HG02610 (cell line): Measurements from ENCODE around the gene KRT25.

Experiments
- ATAC-seq: cut with Tn5 transposase; IDR thresholded peaks from one replicate; pipeline ENCODE4 v1.9.1; 2021; ENCODE audit warnings: mild to moderate bottlenecking, moderate library complexity; ENCODE audit not compliant: unreplicated experiment

Gene KRT25, protein sequence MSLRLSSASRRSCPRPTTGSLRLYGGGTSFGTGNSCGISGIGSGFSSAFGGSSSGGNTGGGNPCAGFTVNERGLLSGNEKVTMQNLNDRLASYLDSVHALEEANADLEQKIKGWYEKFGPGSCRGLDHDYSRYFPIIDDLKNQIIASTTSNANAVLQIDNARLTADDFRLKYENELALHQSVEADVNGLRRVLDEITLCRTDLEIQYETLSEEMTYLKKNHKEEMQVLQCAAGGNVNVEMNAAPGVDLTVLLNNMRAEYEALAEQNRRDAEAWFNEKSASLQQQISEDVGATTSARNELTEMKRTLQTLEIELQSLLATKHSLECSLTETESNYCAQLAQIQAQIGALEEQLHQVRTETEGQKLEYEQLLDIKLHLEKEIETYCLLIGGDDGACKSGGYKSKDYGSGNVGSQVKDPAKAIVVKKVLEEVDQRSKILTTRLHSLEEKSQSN

DNA sequence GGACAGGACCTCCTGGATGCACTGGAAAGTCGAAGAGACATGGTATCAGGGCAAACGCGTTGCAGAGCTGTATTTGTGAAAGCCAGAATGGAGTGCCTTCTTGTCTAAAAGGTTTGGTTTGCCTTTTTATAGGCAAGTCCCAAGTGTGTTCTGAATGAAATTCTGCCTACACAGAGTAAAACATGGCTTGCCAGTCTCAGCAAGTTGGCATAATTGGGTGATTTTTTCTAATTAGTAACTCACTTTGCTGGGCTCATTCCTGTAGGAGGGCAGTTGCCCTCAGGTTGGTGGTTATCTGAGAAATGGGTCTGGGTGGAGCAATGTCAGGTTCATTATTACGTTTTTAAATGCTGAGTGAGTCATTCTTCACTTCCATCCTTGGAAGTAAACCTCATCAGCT, at the start of gene KRT25:
TSS of gene KRT25 (minus strand) at position 101 of the 400 bp plus-strand sequence. CDS start at position 41, 60 bp downstream.
- ATAC-seq, result no peak

DNA sequence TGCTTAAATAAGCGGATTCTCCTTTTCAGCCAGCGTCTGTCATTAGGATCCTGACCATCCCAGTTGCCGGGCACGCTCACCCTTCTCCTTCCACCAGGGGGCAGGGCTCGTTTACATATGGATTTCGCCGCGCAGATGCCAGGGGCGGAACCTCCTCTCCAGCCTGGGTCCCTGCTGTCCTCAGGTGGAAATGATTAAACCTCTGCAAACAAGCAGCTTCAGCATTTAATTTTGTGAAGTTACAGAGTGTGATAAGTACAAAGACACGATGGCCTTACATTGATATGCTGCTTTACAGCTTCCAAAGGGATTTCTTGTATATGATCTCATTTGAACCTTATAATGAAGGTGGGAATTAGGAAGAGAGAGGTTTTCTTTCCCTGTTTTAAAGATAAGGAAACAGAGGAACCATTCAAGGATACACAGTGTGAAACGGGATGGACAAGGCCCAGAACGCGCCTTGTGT, 48.5 kb upstream of the KRT25 start:
- no peak for ATAC-seq

DNA sequence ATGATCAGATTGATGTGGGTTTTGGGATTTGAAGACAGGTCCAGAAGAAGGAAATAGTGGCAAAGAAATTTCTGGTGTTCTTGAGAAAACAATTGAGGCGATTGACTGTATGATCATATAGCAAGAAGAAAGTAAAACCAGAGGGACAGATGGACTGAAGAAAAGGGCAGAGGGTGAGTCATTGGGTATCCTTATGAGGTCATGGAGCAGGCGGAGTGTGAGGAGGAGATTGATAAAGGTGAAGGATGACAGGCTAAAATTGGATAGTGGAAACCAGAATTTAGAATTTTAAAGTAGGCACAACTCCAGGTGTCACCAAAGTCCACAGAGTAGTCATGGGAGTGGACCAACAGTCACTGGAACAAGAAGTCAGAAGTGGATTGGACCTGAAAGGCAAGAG, 46.0 kb upstream of the KRT25 start:
- ATAC-seq, result no peak

DNA sequence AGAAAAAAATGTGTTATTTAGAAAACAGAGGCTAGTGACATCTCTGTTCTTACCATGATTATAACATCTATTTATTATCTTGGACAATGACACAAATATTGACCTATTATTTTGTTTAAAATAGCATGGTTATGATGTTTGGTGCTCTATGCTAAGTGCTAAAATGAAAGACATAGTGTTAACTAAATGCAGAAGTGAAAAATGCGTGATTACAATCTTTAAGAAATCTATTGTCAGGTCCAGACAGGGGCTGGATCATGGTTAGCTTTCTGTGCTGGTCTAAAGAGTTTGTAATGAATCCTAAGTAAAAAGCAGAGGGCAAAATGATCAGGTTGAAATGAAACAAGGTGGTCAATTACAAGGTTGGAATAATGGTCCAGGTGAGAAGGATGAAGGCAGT, 45.2 kb upstream of the KRT25 start:
- no peak for ATAC-seq

DNA sequence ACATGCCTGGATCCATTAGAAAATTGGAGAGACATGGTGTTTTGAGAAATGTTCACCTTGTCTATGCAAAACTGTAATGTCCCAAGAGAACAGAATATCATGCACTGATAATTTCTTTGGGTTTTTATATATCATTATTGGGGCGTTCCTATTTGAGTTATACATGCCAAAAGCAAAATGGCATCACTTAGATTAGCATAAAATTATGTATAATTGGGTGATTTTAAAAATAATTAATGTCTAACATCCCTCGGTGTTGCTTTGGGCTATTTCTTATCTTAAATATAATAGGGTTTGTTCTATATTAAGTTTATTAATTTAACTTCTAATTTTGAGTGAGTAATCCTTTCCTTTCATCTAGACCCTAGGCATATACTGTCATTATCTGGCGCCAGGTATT, 44.7 kb upstream of the KRT25 start, which contains the start of gene KRT28:
TSS of gene KRT28 (minus strand) at position 101 of the 400 bp plus-strand sequence. CDS start at position 35, 66 bp downstream.
- ATAC-seq, result no peak

DNA sequence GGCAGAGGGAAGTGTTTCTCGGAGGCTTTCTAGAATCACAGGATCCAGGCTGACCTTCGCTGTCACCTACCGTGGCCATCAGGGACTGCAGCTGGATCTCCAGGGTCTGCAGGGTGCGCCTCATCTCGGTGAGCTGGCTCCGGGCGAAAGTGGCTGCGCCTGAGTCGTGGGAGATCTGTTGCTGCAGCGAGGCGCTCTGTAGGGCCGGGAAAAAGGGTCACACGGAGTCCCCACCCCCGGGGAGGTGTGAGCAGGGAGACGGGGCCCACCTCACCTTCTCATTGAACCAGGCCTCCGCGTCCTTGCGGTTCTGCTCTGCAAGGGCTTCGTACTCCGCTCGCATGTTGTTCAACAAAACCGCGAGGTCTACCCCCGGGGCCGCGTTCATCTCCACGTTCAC, 41.7 kb upstream of the KRT25 start:
- ATAC-seq, result no peak

DNA sequence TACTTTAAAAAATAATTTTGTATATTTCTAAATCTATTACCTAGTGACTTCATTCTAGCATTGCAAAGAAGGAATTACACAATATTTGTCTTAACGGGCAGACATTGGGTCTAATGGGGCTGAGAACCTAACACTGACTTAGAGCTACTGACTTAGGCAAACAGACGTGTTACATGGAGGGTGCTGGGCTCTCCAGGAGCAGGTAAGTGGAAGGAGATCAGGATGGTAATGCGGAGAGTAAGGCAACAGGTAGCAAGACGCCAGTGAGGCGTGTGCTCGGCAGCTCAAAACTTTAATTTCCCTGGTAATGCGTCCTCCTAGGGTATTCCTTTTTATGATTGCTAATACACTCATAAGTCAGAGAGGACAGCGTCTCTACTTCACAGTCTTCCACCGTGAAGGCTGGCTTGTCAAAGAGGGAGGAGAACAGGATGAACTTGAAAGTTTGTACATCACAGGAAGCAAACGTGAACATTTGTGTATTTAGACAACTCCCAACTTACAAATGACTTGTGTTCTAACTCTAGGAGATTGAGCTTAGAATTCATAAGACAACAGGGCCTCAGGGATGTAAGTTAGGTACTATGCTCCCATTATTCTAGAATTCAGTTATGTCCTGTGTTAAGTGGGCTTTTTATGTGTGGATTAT, 40.0 kb upstream of the KRT25 start:
- ATAC-seq, result no peak

DNA sequence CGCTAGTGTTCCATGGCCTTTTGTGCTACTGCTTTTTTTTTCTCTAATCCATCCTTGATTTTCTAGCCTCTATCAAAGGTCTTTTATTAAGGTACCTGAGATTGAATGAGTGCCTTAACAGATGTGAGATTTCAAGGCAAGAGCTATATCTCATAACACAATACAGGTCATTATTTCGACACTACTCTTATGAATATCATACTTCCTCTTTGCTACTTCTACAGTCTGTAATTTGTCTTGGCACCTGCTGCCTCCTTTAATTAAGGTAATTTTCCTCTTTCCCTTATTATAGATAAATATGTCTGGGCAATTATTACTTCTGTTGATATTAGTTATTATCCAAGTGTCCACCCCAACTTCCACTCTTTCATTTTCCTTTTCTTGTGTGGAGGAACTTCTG, 39.3 kb upstream of the KRT25 start:
- ATAC-seq, result no peak

DNA sequence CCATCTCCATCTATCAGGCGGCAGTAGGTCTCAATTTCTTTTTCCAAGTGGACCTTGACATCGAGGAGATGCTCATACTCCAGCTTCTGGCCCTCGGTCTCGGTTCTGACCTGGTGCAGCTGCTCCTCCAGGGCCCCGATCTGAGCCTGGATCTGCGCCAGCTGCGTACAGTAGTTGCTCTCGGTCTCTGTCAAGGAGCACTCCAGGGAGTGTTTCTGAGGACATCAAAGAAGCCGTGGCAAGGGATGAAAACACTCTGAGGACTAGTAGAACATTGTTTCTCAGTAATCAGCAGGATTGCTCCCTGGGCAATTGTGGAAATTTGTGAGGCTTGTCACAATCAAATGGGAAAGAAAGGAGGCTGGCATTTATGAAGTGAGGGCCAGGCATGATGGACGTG, 38.7 kb upstream of the KRT25 start:
- ATAC-seq, result no peak

DNA sequence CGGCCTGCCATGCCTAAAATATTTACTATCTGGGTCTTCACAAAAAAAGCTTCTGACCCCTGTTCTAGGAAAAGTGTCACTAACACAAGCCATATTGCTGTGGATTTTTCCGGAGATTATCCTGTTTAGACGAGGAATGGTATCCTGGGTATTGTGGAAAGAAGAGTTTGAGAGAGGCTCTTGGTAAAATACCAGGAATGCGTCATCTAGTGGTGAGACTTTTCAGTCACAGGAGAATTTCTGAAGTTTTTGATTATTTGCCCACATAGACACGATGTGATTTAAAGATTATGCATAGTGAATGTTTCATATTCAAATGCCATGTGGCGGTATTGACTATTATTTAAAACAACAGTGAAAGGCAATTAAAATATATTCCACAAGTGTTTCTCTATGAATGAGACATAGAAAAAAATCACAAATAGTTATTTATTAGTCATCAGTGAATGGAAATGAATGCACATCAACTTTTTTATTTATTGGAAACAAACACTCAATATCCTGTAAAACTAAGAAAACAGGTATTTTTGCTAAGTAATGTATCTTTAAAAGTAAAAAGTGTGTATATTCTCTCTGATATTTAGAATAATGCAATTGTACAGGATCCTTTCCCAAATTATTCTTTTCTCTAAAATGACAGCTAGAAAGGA, 36.8 kb upstream of the KRT25 start:
- no peak for ATAC-seq

DNA sequence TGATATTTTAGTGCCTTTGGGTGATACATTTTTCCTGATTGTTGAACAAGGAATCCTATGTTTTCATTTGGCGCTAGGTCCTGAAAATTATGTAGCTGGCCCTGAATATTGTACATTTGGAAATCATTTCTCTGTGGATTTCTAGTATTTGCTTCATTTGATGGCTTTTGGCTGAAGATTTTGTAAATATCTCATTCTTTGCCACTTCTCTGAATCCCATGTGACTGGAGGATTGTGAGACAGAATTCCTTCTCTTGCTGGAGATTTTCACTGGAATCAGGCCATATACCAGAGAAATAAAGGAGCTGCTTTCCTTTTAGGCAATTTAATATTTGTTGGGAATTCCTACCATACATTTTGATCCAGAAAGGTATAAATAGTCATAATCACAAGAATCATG, 36.0 kb upstream of the KRT25 start:
- ATAC-seq, result no peak

DNA sequence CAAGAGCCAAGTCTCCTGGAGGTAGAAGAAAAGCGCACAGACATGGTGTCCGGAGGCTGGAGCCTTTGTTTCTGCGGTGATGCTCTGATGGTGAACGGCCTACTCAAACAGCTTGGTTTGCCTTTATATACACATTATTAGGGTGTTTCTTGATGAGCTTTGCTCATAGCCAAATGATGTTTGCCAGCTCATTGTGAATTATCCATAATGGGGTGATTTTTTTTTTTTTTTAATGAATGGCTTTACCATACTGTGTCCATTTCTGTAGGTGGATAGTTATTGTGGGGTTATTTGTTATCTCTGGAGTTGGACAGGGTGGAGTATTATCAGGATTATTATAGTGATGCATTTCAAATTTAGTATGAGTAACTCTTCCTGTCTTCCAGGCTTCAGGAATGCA, 27.3 kb upstream of the KRT25 start, which contains the start of gene KRT27:
TSS of gene KRT27 (minus strand) at position 101 of the 400 bp plus-strand sequence. CDS start at position 44, 57 bp downstream.
- ATAC-seq, result no peak

DNA sequence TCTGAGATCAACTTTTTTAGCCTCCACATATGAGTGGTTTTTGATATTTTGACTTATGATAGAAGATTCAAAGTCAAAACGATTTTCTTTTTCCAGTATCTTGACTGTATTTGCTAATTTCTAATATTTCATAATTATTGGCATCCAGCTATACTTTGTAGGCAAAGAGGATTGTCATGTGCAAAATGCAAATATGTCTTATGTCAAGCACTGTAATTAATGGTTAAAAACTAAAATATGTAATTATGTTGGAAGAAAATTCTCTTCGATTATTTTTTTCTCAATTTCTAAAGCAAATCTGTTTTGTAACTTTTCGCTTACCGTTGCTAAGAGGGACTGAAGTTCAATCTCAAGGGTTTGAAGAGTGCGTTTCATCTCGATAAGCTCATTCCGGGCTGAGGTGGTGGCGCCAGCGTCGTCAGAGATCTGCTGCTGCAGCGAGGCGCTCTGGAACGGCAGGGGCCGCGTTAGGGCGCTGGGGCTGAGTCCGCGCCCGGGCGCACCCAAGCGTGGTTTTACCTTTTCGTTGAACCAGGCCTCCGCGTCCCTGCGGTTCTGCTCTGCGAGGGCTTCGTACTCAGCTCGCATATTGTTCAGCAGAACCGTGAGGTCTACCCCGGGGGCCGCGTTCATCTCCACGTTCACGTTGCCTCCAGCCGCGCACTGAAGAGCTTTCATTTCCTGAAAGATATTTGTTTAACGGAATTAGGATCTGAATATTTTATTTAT, 24.2 kb upstream of the KRT25 start:
- no peak for ATAC-seq

DNA sequence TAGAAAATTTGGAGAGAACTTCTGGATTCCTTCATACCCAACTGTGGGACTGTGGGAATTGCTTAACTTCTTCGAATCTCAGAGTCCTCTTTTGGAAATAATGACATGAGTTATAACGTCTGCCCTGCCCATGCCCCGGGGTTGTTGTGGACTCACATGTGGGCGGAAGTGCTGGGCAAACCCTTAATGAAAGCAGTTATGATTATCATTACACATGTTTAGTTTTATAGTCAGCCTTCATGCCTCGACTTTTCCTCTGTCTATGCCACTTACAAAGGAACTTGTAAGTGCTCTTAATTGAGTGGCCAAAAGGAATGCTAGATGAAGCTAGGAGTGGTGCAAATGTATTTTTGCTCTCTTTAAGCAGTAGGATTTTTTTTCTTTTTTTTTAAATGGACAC, 23.3 kb upstream of the KRT25 start:
- no peak for ATAC-seq

DNA sequence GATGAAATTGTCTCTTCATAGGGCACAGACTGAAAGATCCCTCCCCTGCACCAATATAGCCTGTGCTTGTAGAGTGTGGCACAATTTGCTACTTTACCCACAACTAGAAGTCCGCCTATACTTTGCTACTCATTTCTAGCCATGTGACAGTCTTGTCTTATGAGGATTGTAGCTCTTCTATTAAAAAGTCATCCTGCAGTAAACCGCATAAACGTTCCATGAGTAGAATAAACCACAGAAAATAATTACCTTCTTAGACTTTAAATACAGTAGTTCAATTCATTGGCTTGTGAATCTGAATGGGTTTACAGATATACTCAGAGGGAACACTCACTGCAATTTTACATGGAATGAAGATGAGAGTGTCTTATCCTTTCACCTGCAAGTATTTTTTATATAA, 22.8 kb upstream of the KRT25 start:
- no peak for ATAC-seq

DNA sequence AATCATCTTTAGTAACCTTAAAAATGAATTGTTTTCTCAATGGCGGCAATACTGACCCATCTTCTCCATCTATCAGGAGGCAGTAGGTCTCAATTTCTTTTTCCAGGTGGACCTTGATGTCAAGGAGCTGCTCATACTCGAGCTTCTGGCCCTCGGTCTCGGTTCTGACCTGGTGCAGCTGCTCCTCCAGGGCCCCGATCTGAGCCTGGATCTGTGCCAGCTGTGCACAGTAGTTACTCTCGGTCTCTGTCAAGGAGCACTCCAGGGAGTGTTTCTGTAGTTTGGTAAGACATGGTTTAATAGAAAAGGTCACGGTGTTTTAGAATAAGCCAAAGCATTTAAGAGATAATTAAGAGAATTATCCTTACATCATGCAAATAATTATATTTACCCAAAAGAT, 22.3 kb upstream of the KRT25 start:
- no peak for ATAC-seq

DNA sequence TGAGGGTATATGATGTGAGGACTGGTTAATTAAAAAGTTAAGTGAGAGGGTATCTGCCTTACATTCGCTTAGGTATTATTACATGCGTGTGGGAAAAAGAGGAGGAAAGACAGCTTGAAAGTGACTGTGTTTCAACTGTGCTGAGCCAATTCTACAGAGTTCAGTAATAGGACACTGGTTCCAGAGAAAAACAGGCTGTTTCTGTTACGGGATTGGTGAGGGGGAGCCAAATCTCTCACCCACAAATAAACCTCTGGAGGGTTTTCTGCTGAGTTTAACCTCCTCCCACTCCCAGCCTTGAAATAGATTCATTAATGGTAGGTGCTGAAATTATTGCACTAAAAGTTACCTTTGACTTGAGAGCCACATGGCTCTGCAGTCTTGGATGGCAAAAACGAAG, 20.8 kb upstream of the KRT25 start:
- no peak for ATAC-seq

DNA sequence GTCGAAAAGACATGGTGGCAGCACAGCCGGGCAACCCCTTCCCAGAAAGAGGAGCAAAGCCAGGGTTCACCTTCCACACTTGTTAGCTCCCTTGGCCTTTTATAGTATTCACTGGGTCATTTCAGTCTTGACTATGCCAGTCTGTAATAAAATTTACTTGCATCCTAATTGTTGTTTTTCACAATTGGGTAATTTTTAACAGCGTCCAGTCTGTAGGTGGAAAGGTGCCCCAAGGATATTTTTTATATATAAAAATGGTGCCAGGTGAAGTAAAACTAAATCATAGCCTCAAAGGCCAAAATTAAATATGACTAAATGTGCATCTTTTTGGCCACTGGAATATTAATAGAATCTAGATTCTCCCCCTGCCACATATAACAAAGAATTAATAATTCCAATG, 17.0 kb upstream of the KRT25 start, which contains the start of gene KRT26:
TSS of gene KRT26 (minus strand) at position 101 of the 400 bp plus-strand sequence. CDS start at position 13, 88 bp downstream.
- ATAC-seq, result no peak

DNA sequence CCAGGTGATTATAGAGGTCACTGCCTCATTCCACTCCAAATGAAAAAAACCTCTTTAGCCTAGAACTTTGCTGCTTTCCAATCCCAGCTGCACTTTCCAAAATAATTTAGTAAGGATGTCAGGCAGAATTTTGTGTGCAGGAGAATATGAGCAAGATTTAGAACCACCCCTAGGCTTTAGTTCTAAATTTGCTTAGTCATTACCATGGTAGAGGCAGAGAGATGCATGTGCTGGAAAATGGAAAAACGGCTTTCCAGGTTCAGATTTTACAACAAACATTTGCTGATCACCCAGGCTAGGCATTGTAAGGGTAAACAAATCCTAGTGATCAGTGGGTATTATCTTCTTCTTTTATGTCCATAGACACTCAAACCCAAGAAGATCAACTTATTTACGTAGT, 10.5 kb upstream of the KRT25 start:
- ATAC-seq, result no peak

DNA sequence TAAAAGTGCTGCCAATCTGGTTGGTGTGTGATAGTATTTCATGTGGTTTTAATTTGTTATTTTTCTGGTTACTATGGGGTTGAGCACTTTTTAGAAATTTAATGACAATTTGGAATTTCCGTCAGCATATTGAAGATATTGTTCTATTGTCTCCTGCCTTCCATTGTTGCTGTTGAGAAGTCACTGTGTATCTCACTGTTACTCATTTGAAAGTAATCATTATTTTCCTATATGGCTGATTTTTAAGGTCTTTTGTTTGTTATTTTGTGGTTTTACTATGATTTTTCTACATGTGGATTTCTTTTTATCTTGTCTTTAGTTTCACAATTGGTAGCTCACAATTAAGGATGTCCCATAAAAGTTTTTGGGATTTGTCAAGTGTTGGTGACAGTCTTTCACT, 8.6 kb upstream of the KRT25 start:
- ATAC-seq, result no peak
